ENCODE data around the gene ELK4. TPM values are rescaled to one million over a fixed set of nuclear protein-coding genes. Genes with fewer than 3 reads are reported as not detected.

Gene ELK4, protein sequence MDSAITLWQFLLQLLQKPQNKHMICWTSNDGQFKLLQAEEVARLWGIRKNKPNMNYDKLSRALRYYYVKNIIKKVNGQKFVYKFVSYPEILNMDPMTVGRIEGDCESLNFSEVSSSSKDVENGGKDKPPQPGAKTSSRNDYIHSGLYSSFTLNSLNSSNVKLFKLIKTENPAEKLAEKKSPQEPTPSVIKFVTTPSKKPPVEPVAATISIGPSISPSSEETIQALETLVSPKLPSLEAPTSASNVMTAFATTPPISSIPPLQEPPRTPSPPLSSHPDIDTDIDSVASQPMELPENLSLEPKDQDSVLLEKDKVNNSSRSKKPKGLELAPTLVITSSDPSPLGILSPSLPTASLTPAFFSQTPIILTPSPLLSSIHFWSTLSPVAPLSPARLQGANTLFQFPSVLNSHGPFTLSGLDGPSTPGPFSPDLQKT
- total RNA-seq, result 10 to 100 TPM; 54.0 to 57.4 TPM

GRCh38 chr1:205631768-205632668 is at the start of gene ELK4:
TSS of gene ELK4 (minus strand) at chr1:205632011. CDS start at chr1:205623882, 8,129 bp downstream.
- H3K27ac Mint-ChIP-seq, result peak within 1 kb of the TSS; percentile 99
- peak within 1 kb of the TSS; percentile 95 for H3K4me3 Mint-ChIP-seq
- H3K4me1 Mint-ChIP-seq, result peaks cover 31% of the 10 kb centered on the region
- CTCF ChIA-PET, result interaction anchor here (0.7 to 6.8 kb wide), 22 partner anchors 10 to 488 kb away, joined by 3 to 219 read pairs (median 4); no protein-coding TSS in a partner anchor
- no peaks in the 10 kb centered on the region for H3K9me3 Mint-ChIP-seq (ENCODE audit: low read depth)
- peak; percentile 84 for ATAC-seq
- intact Hi-C loops (cut with DNase I, micrococcal nuclease), result loop anchor here (1.0 to 10.0 kb wide), 15 partner anchors 21 to 1115 kb away; partner anchors contain the start of genes RAB29 (in 2 of the 2), DSTYK (in 1 of the 2), MAPKAPK2 (in 1 of the 2) and MDM4 (in 1 of the 2)
- POLR2A ChIA-PET, result interaction anchor here (0.6 to 3.8 kb wide), 8 partner anchors 23 to 954 kb away, joined by 3 to 47 read pairs (median 4); partner anchors contain the start of gene RAB29
- DNase-seq, result peak; percentile 100
- no peaks in the 10 kb centered on the region for H3K27me3 Mint-ChIP-seq
- H3K36me3 Mint-ChIP-seq (ENCODE audit: low read depth), result peaks cover 9% of the 10 kb centered on the region

DNA sequence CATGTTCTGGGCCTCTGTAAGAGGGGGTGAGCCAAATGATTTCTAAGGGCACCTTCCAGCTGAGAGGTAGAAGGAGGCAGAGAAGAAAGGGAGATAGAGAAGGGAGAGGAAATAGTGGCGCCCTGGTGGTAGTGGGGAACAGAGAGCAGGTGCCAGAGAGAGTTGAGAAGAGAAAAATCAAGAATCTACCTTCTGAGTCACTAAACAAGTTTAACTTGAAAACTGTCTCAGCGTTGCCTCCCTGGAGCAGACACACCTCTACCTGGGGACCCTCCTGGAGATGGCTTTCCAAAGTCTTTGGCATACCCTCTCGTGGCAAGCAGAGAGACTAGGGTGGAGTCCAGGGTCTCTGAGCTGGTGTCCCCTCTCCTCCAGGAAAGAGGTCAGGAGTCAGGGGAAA is 49.6 kb upstream of the ELK4 start:
- POLR2A ChIA-PET, result no interaction called here
- ATAC-seq, result no peak
- H3K36me3 Mint-ChIP-seq (ENCODE audit: low read depth), result no peaks in the 10 kb centered on the region

DNA sequence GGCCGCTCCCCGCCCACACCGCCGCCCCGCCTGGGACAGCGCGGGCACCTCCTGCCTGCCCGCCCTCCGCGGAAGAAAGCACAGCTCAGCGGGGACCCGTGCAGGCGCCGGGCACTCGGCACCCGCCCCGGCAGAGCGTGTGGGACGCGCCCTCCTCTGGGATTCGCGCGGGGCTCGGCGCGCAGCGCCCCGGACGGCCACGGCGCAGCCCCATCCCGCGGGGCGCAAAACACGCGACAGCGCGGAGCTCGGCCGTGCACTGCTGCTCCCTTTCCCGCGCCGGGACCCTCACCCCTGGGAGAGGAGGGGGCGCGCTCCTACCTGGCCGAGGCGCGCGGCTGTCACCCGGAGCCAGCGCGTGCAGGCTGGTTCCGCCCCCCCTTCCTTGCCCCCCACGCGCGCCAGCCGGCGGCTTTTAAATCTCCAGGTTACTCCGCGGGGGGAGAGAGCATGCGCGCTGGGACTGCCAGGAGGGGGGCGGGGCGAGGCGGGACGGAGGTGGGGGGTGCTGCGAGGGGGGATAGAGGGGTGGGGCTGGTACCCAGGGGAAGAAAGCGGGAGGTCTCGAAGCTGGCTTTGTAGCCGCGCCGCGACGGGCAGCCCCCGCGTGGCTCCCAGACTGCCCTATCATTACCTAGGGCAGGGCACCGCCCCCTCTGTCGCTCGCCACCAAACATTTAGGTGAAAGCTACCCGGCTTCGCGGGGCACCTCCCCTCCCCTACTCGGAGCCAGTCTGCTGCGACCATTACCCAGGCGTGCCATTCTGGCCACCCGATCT is 48.5 kb upstream of the ELK4 start, which contains the start of gene SLC45A3:
TSS of gene SLC45A3 (minus strand) at position 437 of the 779 bp plus-strand sequence. CDS start 15,853 bp downstream, outside the sequence.
- peaks cover 17% of the 10 kb centered on the region for H3K27me3 Mint-ChIP-seq
- intact Hi-C loops (cut with DNase I, micrococcal nuclease), result no loop called here
- H3K9me3 Mint-ChIP-seq (ENCODE audit: low read depth), result no peaks in the 10 kb centered on the region
- ChIA-PET CTCF (interaction anchor here (0.6 to 5.2 kb wide), 10 partner anchors 21 to 291 kb away, joined by 3 to 47 read pairs (median 5); no protein-coding TSS in a partner anchor), POLR2A (interaction anchor here (0.8 kb wide), 1 partner anchor 69 kb away, joined by 4 read pairs; no protein-coding TSS in a partner anchor)
- ATAC-seq (peak; percentile 79), DNase-seq (peak; percentile 51)
- H3K4me1 Mint-ChIP-seq, result peaks cover 8% of the 10 kb centered on the region
- no peaks in the 10 kb centered on the region for H3K36me3 Mint-ChIP-seq (ENCODE audit: low read depth)
- H3K27ac Mint-ChIP-seq, result no peak within 1 kb of the TSS
- peak within 1 kb of the TSS; percentile 66 for H3K4me3 Mint-ChIP-seq

More for the DNA sequence above, 49.6 kb upstream of the ELK4 start:
- no peak overlapping the region for H3K4me3 Mint-ChIP-seq
- CTCF ChIA-PET, result interaction anchor here (1.2 to 5.2 kb wide), 2 partner anchors 30 to 90 kb away, joined by 7 to 29 read pairs; no protein-coding TSS in a partner anchor
- no peaks in the 10 kb centered on the region for H3K9me3 Mint-ChIP-seq (ENCODE audit: low read depth)
- H3K27ac Mint-ChIP-seq, result no peak overlapping the region
- H3K27me3 Mint-ChIP-seq, result peaks cover 11% of the 10 kb centered on the region
- H3K4me1 Mint-ChIP-seq, result peaks cover 8% of the 10 kb centered on the region
- intact Hi-C loops (cut with DNase I, micrococcal nuclease), result no loop called here
- DNase-seq, result no peak

GRCh38 chr1:205678286-205679111 is 46.7 kb upstream of the ELK4 start:
- H3K4me3 Mint-ChIP-seq, result no peak overlapping the region
- ChIA-PET CTCF (interaction anchor here (0.9 to 5.2 kb wide), 7 partner anchors 19 to 324 kb away, joined by 3 to 47 read pairs (median 4); no protein-coding TSS in a partner anchor), POLR2A (interaction anchor here (0.7 kb wide), 1 partner anchor 71 kb away, joined by 3 read pairs; no protein-coding TSS in a partner anchor)
- intact Hi-C loops (cut with DNase I, micrococcal nuclease), result no loop called here
- peaks cover 8% of the 10 kb centered on the region for H3K4me1 Mint-ChIP-seq
- H3K36me3 Mint-ChIP-seq (ENCODE audit: low read depth), result no peaks in the 10 kb centered on the region
- DNase-seq (no peak), ATAC-seq (no peak)
- H3K27ac Mint-ChIP-seq, result no peak overlapping the region
- H3K9me3 Mint-ChIP-seq (ENCODE audit: low read depth), result no peaks in the 10 kb centered on the region
- peaks cover 17% of the 10 kb centered on the region for H3K27me3 Mint-ChIP-seq

DNA sequence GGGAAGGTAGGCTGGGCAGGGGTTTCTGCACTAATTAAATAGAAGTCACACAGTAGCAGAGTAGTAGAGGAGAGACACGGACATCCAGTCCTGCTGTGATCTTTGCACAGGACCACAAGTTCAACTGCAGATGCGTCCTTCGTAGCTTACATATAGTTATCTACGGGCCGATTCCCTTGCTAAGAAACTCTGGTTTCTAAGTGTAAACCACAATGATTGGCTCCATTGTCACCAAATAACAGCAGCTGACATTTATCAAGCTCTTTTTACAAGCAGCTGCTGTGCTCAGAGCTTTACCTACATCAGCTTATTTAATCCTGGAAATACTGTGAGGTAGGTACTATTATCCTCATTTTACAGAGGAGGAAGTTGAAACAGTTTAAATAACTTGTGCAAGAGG is 45.4 kb upstream of the ELK4 start:
- H3K4me1 Mint-ChIP-seq, result peaks cover 8% of the 10 kb centered on the region
- POLR2A ChIA-PET, result no interaction called here
- no peaks in the 10 kb centered on the region for H3K9me3 Mint-ChIP-seq (ENCODE audit: low read depth)
- no peaks in the 10 kb centered on the region for H3K36me3 Mint-ChIP-seq (ENCODE audit: low read depth)
- no peak overlapping the region for H3K4me3 Mint-ChIP-seq
- no peak for DNase-seq
- CTCF ChIA-PET, result interaction anchor here (0.5 to 5.2 kb wide), 10 partner anchors 9 to 323 kb away, joined by 3 to 47 read pairs (median 4); no protein-coding TSS in a partner anchor
- H3K27me3 Mint-ChIP-seq, result peaks cover 19% of the 10 kb centered on the region
- ATAC-seq, result no peak
- H3K27ac Mint-ChIP-seq, result no peak overlapping the region
- intact Hi-C loops (cut with DNase I, micrococcal nuclease), result no loop called here

DNA sequence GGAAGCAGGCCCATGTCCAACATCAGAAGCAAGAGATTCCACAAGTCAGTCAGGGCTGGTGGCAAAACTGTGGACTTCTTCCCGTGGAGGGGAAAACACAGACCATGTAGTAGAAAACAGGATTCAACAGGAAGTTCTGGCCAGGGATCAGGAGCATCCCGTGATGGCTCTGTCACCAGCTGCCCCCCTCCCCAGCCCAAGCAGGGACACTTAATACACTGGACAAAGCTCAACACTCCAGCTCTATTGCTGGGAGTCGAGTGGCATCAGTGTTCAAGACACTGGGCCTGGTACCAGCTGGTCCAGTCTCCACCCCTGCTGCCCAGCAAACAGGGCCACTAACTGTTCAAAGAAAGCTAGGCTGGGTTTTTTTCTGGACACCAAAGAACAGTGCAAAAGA is 44.8 kb upstream of the ELK4 start:
- CTCF ChIA-PET, result interaction anchor here (0.5 to 5.2 kb wide), 7 partner anchors 8 to 306 kb away, joined by 3 to 47 read pairs (median 5); no protein-coding TSS in a partner anchor
- H3K27me3 Mint-ChIP-seq, result peaks cover 18% of the 10 kb centered on the region
- peaks cover 8% of the 10 kb centered on the region for H3K4me1 Mint-ChIP-seq
- no peaks in the 10 kb centered on the region for H3K36me3 Mint-ChIP-seq (ENCODE audit: low read depth)
- POLR2A ChIA-PET, result no interaction called here
- DNase-seq (no peak), ATAC-seq (no peak)
- no peaks in the 10 kb centered on the region for H3K9me3 Mint-ChIP-seq (ENCODE audit: low read depth)
- intact Hi-C loops (cut with DNase I, micrococcal nuclease), result no loop called here
- no peak overlapping the region for H3K27ac Mint-ChIP-seq
- no peak overlapping the region for H3K4me3 Mint-ChIP-seq

DNA sequence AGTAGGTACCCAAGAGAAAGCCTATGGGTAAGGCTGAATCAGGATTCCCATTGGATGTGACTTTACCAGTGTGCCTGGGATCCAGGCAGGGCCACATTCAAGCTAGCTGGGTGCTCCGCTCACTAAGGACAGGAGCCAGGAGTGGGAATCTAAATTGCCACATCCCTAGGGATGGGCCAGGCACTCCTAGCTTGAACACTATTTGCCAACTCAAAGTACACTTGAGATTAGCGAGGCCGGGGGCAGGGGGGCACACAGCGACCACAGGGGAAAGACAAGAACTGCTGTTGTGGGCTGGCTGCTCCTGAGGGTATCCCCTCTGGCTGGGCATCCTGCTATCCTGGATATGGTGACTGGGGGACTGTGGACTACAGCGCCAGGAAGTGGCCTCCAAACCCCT is 44.2 kb upstream of the ELK4 start:
- H3K4me3 Mint-ChIP-seq, result no peak overlapping the region
- DNase-seq, result no peak
- ChIA-PET CTCF (interaction anchor here (0.6 to 4.7 kb wide), 5 partner anchors 17 to 145 kb away, joined by 3 to 47 read pairs (median 3); no protein-coding TSS in a partner anchor), POLR2A (interaction anchor here (0.5 kb wide), 1 partner anchor 37 kb away, joined by 5 read pairs; no protein-coding TSS in a partner anchor)
- no peak overlapping the region for H3K27ac Mint-ChIP-seq
- ATAC-seq, result no peak
- intact Hi-C loops (cut with DNase I, micrococcal nuclease), result no loop called here
- H3K36me3 Mint-ChIP-seq (ENCODE audit: low read depth), result no peaks in the 10 kb centered on the region
- peaks cover 13% of the 10 kb centered on the region for H3K27me3 Mint-ChIP-seq
- peaks cover 8% of the 10 kb centered on the region for H3K4me1 Mint-ChIP-seq
- no peaks in the 10 kb centered on the region for H3K9me3 Mint-ChIP-seq (ENCODE audit: low read depth)

GRCh38 chr1:205675247-205675646 is 43.4 kb upstream of the ELK4 start:
- Mint-ChIP-seq H3K9me3 (ENCODE audit: low read depth) (no peaks in the 10 kb centered on the region), H3K36me3 (ENCODE audit: low read depth) (no peaks in the 10 kb centered on the region), H3K4me1 (peaks cover 5% of the 10 kb centered on the region), H3K4me3 (no peak overlapping the region), H3K27ac (no peak overlapping the region), H3K27me3 (peaks cover 12% of the 10 kb centered on the region)
- DNase-seq (no peak), ATAC-seq (no peak)
- ChIA-PET POLR2A (no interaction called here), CTCF (interaction anchor here (0.7 to 1.2 kb wide), 4 partner anchors 17 to 86 kb away, joined by 3 to 5 read pairs (median 3); no protein-coding TSS in a partner anchor)
- intact Hi-C loops (cut with DNase I, micrococcal nuclease), result no loop called here

- no peak overlapping the region for H3K4me3 Mint-ChIP-seq
- intact Hi-C loops (cut with DNase I, micrococcal nuclease), result no loop called here
- no peak overlapping the region for H3K27ac Mint-ChIP-seq
- no peaks in the 10 kb centered on the region for H3K4me1 Mint-ChIP-seq
- no peak for ATAC-seq
- no peaks in the 10 kb centered on the region for H3K36me3 Mint-ChIP-seq (ENCODE audit: low read depth)
- no peak for DNase-seq
- ChIA-PET CTCF (interaction anchor here (0.6 to 1.0 kb wide), 3 partner anchors 11 to 146 kb away, joined by 3 to 4 read pairs (median 4); no protein-coding TSS in a partner anchor), POLR2A (no interaction called here)
- peaks cover 15% of the 10 kb centered on the region for H3K27me3 Mint-ChIP-seq
- no peaks in the 10 kb centered on the region for H3K9me3 Mint-ChIP-seq (ENCODE audit: low read depth)
Observed at GRCh38 chr1:205672970-205673369, 41.2 kb upstream of the ELK4 start.

Measured in activated CD4-positive, alpha-beta T cell treated with anti-CD3 and anti-CD28 coated beads for 36 hours (primary cell).